H9 (cell line): ENCODE data around the gene KRTAP9-3. TPM values are rescaled to one million over a fixed set of nuclear protein-coding genes. Genes with fewer than 3 reads are reported as not detected.

Source experiments
- DNase-seq: peaks from one replicate; pipeline ENCODE4 v3.0.0-alpha.2; 2017
- H2AFZ ChIP-seq: one replicate; pipeline ENCODE4 v1.6.1; 2013; ENCODE audit warnings: mild to moderate bottlenecking, low read length, control low read depth, moderate library complexity
- H2AK5ac ChIP-seq: 2 replicates; pipeline ENCODE4 v1.6.1; 2013; ENCODE audit warnings: low read length, control low read depth, mixed read lengths; ENCODE audit not compliant: insufficient read length
- H2BK120ac ChIP-seq: one replicate; pipeline ENCODE4 v1.6.1; 2013; ENCODE audit warnings: low read depth, mild to moderate bottlenecking, low read length, control low read depth, inconsistent platforms; ENCODE audit not compliant: poor library complexity, severe bottlenecking
- H2BK12ac ChIP-seq: 2 replicates; pipeline ENCODE4 v1.6.1; 2013; ENCODE audit warnings: low read length, control low read depth, mixed read lengths, low read depth; ENCODE audit not compliant: insufficient read length
- H2BK15ac ChIP-seq: 2 replicates; pipeline ENCODE4 v1.6.1; 2013; ENCODE audit warnings: low read depth, low read length, control low read depth
- H2BK20ac ChIP-seq: one replicate; pipeline ENCODE4 v1.6.1; 2013; ENCODE audit warnings: low read depth, mild to moderate bottlenecking, low read length, control low read depth, inconsistent platforms; ENCODE audit not compliant: poor library complexity, severe bottlenecking
- H2BK5ac ChIP-seq: 2 replicates; pipeline ENCODE4 v1.6.1; 2013; ENCODE audit warnings: low read length, control low read depth, mixed read lengths; ENCODE audit not compliant: insufficient read length
- H3K14ac ChIP-seq: 2 replicates; pipeline ENCODE4 v1.6.1; 2013; ENCODE audit warnings: low read length, control low read depth; ENCODE audit not compliant: insufficient read depth
- H3K18ac ChIP-seq: 2 replicates; pipeline ENCODE4 v1.6.1; 2013; ENCODE audit warnings: low read depth, mild to moderate bottlenecking, mixed read lengths, low read length, control low read depth; ENCODE audit not compliant: insufficient read length
- H3K23ac ChIP-seq: 2 replicates; pipeline ENCODE4 v1.6.1; 2013; ENCODE audit warnings: low read length, control low read depth, mixed read lengths, low read depth; ENCODE audit not compliant: insufficient read length
- H3K23me2 ChIP-seq: 2 replicates; pipeline ENCODE4 v1.6.1; 2013; ENCODE audit warnings: low read depth, mild to moderate bottlenecking, mixed read lengths, low read length, control low read depth; ENCODE audit not compliant: insufficient read length, poor library complexity, severe bottlenecking
- H3K27ac ChIP-seq: 2 replicates; pipeline ENCODE4 v1.5.1; 2013; ENCODE audit warnings: low read length, control low read depth, mixed read lengths, low read depth; ENCODE audit not compliant: insufficient read length
- H3K27me3 ChIP-seq: 2 replicates; pipeline ENCODE4 v1.6.1; 2013; ENCODE audit warnings: low read length, control low read depth, inconsistent platforms; ENCODE audit not compliant: insufficient read depth
- H3K4ac ChIP-seq: 2 replicates; pipeline ENCODE4 v1.6.1; 2013; ENCODE audit warnings: low read depth, mild to moderate bottlenecking, control low read depth, inconsistent platforms, low read length, moderate library complexity
- H3K4me1 ChIP-seq: 2 replicates; pipeline ENCODE4 v1.6.1; 2013; ENCODE audit warnings: low read length, control low read depth, inconsistent platforms; ENCODE audit not compliant: insufficient read depth
- H3K4me2 ChIP-seq: 2 replicates; pipeline ENCODE4 v1.6.1; 2013; ENCODE audit warnings: low read length, control low read depth, mixed read lengths; ENCODE audit not compliant: insufficient read length, insufficient read depth
- H3K56ac ChIP-seq: 2 replicates; pipeline ENCODE4 v1.6.1; 2013; ENCODE audit warnings: low read depth, mild to moderate bottlenecking, mixed read lengths, low read length, control low read depth; ENCODE audit not compliant: insufficient read length
- H3K79me1 ChIP-seq: 2 replicates; pipeline ENCODE4 v1.6.1; 2013; ENCODE audit warnings: low read depth, mild to moderate bottlenecking, moderate library complexity, low read length, control low read depth, inconsistent platforms; ENCODE audit not compliant: insufficient read depth, poor library complexity, severe bottlenecking
- H3K79me2 ChIP-seq: 2 replicates; pipeline ENCODE4 v1.6.1; 2013; ENCODE audit warnings: low read length, control low read depth, inconsistent platforms; ENCODE audit not compliant: insufficient read depth
- H3K9ac ChIP-seq: 2 replicates; pipeline ENCODE4 v1.6.1; 2013; ENCODE audit warnings: low read length, control low read depth, mixed read lengths; ENCODE audit not compliant: insufficient read length; ENCODE audit errors: extremely low read depth
- H3K9me3 ChIP-seq: one replicate; pipeline ENCODE4 v1.6.1; 2013; ENCODE audit warnings: low read depth, low read length, inconsistent platforms; ENCODE audit not compliant: control insufficient read depth
- H3T11ph ChIP-seq: one replicate; pipeline ENCODE4 v1.6.1; 2013; ENCODE audit warnings: mild to moderate bottlenecking, low read length, control low read depth, inconsistent platforms
- H4K20me1 ChIP-seq: one replicate; pipeline ENCODE4 v1.6.1; 2013; ENCODE audit not compliant: control insufficient read depth, insufficient read length, insufficient read depth
- H4K5ac ChIP-seq: 2 replicates; pipeline ENCODE4 v1.6.1; 2013; ENCODE audit warnings: low read depth, mild to moderate bottlenecking, mixed read lengths, low read length, control low read depth; ENCODE audit not compliant: insufficient read length
- H4K8ac ChIP-seq: replicated peaks from 2 replicates; pipeline ENCODE4 v1.6.1; 2013; ENCODE audit warnings: low read length, control low read depth, mixed read lengths, low read depth; ENCODE audit not compliant: insufficient read length
- H4K91ac ChIP-seq: 2 replicates; pipeline ENCODE4 v1.6.1; 2013; ENCODE audit warnings: low read depth, mild to moderate bottlenecking, moderate library complexity, mixed read lengths, low read length, control low read depth; ENCODE audit not compliant: insufficient read length
- H3K27ac Mint-ChIP-seq, 3 experiments: 2 replicates in 2 of 3; 3 replicates in 1 of 3; pipeline ENCODE4 v1.8.0; 2020 to 2021; ENCODE audit warnings: mixed read lengths in 3 of 3, mild to moderate bottlenecking in 1 of 3, moderate library complexity in 1 of 3
- H3K27me3 Mint-ChIP-seq: 2 replicates; pipeline ENCODE4 v1.8.0; 2021; ENCODE audit warnings: low read depth, mild to moderate bottlenecking, moderate library complexity, mixed read lengths
- H3K36me3 Mint-ChIP-seq, 3 experiments: 2 replicates in 2 of 3; 3 replicates in 1 of 3; pipeline ENCODE4 v1.8.0; 2020 to 2021; ENCODE audit warnings: low read depth in 3 of 3, mixed read lengths in 3 of 3; ENCODE audit not compliant: insufficient read depth in 1 of 3
- H3K4me1 Mint-ChIP-seq, 2 experiments: 2 replicates each; pipeline ENCODE4 v1.8.0; 2020; ENCODE audit warnings: mixed read lengths in 2 of 2
- H3K4me3 Mint-ChIP-seq, 2 experiments: 2 replicates in 1 of 2; 3 replicates in 1 of 2; pipeline ENCODE4 v1.8.0; 2020 to 2021; ENCODE audit warnings: mild to moderate bottlenecking in 2 of 2, mixed read lengths in 2 of 2, moderate library complexity in 1 of 2
- H3K9me3 Mint-ChIP-seq, 2 experiments: 2 replicates in 1 of 2; 3 replicates in 1 of 2; pipeline ENCODE4 v1.8.0; 2020; ENCODE audit warnings: mild to moderate bottlenecking in 2 of 2, mixed read lengths in 2 of 2, moderate library complexity in 1 of 2
- CTCF ChIP-seq: fragments of 200-600 bp; sonication (generic); conservative IDR thresholded peaks from 3 replicates; pipeline ENCODE4 v1.8.0; 2021; ENCODE audit warnings: antibody characterized with exemption, mild to moderate bottlenecking
- WGBS: extraction: QIAGEN DNeasy Blood & Tissue Kit; methylation state at CpG from one replicate; pipeline ENCODE4 v1.1.7; 2013; ENCODE audit warnings: missing lambda C conversion rate, low lambda C conversion rate, mixed read lengths; ENCODE audit not compliant: insufficient read length; ENCODE audit errors: extremely low coverage; 5-methylcytosine and 5-hydroxymethylcytosine counted together
- total RNA-seq: library from RNA; stranded (reverse); gene quantifications from 2 replicates; pipeline ENCODE4 v1.2.1, GENCODE V29; 2021

Gene KRTAP9-3
- total RNA-seq, 1 experiment from 2014 or later: not detected

DNA sequence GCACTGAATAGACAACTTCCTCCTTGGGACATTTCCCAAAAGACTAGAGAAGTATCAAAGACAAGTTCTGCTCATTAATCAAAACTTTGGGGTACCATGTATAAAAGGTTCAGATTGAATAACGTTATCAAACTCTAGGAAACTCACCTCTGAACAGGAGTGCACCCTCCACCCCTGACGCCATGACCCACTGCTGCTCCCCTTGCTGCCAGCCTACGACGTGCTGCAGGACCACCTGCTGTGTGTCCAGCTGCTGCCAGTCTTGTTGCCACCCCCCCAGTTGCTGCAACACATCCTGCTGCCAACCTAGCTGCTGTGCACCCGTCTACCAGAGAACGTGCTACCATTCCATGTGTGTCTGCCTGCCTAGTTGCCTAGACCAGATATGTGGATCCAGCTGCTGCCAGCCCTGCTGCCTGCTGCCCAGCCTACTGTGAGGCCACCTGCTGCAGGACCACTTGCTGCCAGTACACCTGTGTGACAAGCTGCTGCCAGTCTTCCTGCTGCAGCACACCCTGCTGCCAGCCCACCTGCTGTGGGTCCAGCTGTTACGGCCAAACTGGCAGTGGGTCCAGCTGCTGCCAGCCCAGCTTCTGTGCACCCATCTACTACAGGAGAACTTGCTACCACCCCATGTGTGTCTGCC, 19.6 kb upstream of the KRTAP9-3 start:
- Histone ChIP-seq H3K4ac (no peak overlapping the region), H2BK20ac (no peak overlapping the region), H3K9ac (no peak overlapping the region), H3T11ph (no peak overlapping the region), H3K27me3 (no peaks in the 10 kb centered on the region), H2BK120ac (no peak overlapping the region), H3K23ac (no peak overlapping the region), H2BK15ac (no peak overlapping the region), H3K4me2 (no peak overlapping the region), H3K56ac (no peak overlapping the region), H3K23me2 (no peaks in the 10 kb centered on the region), H3K9me3 (no peaks in the 10 kb centered on the region), H3K14ac (no peak overlapping the region), H4K91ac (no peak overlapping the region), H4K5ac (no peak overlapping the region), H3K79me1 (no peaks in the 10 kb centered on the region), H2AK5ac (no peak overlapping the region), H3K4me1 (no peaks in the 10 kb centered on the region), H3K18ac (no peak overlapping the region), H4K20me1 (no peaks in the 10 kb centered on the region), H2BK12ac (no peak overlapping the region), H2BK5ac (no peak overlapping the region), H3K79me2 (no peaks in the 10 kb centered on the region), H3K27ac (no peak overlapping the region), H2AFZ (no peak overlapping the region), H4K8ac (no peak overlapping the region)
- TF ChIP-seq CTCF: no peak
- Mint-ChIP-seq H3K9me3 (peaks cover 7% of the 10 kb centered on the region in 2 experiments), H3K27me3 (peaks cover 2% of the 10 kb centered on the region; the same call in 1 of the 2 replicates), H3K36me3 (peaks cover 0 to 7% (median 0%) of the 10 kb centered on the region in 3 experiments; a peak in 4 of 7 replicates), H3K27ac (no peak overlapping the region; a peak in 1 of 7 replicates), H3K4me1 (peaks cover 0 to 2% of the 10 kb centered on the region in 2 experiments; a peak in 1 of 4 replicates), H3K4me3 (no peak overlapping the region; a peak in 1 of 5 replicates)
- no peak for DNase-seq
- no CpG with 5 or more reads among the region's 7 CpGs for WGBS
